Measurements from ENCODE around the gene TSHZ2.

The TSHZ2 gene

DNA sequence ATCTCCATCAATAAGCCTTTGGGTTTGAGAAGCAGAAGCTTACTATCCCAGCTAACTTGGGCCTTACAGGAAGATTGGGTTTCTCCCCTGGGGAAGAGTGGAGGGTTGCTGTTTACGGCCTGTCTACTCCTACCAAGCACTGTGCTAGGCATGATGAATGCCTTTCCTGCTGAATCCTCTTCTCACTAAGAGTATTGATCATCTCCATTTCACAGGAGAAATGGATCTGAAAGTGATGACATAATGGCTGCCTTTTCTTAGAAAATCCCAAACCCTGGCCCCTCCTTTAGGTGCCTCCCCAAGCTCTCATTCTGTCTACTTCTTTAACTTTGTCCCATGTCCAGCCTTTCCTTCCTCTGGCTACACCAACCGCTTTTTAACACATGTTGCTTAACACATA is 66.1 kb downstream of the TSHZ2 start:
- TF ChIP-seq, protein P1, sequence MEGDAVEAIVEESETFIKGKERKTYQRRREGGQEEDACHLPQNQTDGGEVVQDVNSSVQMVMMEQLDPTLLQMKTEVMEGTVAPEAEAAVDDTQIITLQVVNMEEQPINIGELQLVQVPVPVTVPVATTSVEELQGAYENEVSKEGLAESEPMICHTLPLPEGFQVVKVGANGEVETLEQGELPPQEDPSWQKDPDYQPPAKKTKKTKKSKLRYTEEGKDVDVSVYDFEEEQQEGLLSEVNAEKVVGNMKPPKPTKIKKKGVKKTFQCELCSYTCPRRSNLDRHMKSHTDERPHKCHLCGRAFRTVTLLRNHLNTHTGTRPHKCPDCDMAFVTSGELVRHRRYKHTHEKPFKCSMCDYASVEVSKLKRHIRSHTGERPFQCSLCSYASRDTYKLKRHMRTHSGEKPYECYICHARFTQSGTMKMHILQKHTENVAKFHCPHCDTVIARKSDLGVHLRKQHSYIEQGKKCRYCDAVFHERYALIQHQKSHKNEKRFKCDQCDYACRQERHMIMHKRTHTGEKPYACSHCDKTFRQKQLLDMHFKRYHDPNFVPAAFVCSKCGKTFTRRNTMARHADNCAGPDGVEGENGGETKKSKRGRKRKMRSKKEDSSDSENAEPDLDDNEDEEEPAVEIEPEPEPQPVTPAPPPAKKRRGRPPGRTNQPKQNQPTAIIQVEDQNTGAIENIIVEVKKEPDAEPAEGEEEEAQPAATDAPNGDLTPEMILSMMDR (conservative IDR thresholded peaks at IDR 0.05; ENCODE audit: low read depth, low read length) = no peak
- H3K4me1 ChIP-seq (ENCODE audit: low read depth, poor library complexity, severe bottlenecking) = no peaks in the 10 kb centered on the region
- no peaks in the 10 kb centered on the region for H4K20me1 ChIP-seq (ENCODE audit: insufficient read depth)
- H3K27me3 ChIP-seq (ENCODE audit: insufficient read depth, low read depth) = no peaks in the 10 kb centered on the region
- H3K4me3 ChIP-seq (IDR thresholded peaks at IDR 0.05; ENCODE audit: insufficient read depth, low read depth, low read length) = no peak overlapping the region
- H3K36me3 ChIP-seq (ENCODE audit: insufficient read depth) = no peaks in the 10 kb centered on the region
- no peak overlapping the region for H3K27ac ChIP-seq
- no peak overlapping the region for H2AFZ ChIP-seq (ENCODE audit: low read depth)
- no peaks in the 10 kb centered on the region for H3K79me2 ChIP-seq (ENCODE audit: insufficient read depth, low read depth)
- no peak overlapping the region for H3K4me2 ChIP-seq
- no peak overlapping the region for H3K9ac ChIP-seq

DNA sequence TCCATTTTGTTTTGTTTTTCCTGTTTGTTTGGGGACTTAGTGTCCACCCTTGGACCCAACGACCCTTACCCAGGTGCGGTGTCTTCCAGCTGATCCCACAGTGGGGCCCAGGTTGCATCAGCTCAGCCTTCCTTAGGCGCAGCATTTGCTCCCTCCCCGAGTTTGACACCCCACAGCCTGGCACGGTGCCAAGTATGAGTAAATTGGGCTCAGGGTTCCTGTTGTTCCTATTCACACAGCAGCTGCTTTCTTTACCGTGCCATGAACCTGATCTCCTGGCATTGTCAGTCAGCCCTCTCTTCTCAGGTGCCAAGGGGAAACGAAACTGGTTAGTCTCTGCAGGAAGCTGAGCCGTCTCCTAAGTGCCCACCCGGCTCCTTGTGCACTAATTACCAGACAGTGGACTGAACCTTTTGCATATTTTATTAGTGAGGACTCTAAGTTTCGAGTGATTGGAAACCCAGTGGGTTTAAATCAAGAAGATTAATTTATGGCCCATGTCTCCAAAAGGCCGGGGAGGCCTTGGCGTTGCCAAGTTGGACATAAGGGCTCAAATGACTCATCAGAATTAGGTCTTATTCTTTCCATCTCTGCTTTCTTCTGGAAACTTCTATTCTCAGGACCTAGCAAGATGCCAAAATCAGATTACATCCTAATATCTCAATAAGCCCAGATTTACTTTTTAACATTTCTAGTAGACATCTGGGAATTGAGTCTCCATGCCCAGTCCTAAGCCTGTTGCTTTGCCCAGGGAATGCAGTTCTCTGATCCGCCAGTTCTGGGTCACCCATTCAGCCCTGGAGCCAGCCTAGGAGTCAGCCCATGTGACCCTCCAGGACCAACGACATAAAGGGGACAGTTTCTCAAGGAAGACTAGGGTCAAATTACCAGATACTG is 68.8 kb downstream of the TSHZ2 start:
- no peaks in the 10 kb centered on the region for H3K27me3 ChIP-seq (ENCODE audit: insufficient read depth, low read depth)
- H3K4me2 ChIP-seq = no peak overlapping the region
- no peak overlapping the region for H2AFZ ChIP-seq (ENCODE audit: low read depth)

DNA sequence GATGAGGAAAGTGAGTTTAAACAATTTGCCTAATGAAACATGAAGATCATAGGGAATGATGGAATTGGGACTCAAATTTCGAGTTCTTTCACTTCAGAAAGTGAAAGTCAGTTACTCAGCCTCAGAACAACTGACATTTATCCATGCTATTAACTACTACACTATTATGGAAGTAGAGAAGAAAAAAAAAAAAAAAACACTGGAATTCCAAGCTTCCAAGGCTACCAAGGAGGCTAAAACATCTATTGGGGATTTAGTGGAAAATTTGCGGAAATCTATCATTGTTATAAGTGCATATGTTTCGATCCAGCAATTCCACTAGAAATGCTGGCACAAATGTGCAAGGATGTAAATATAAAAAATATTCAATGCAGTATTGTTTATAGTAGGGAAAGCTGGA is 70.4 kb downstream of the TSHZ2 start:
- no peaks in the 10 kb centered on the region for H3K79me2 ChIP-seq (ENCODE audit: insufficient read depth, low read depth)
- no peaks in the 10 kb centered on the region for H4K20me1 ChIP-seq (ENCODE audit: insufficient read depth)
- no peak overlapping the region for H3K4me3 ChIP-seq (IDR thresholded peaks at IDR 0.05; ENCODE audit: insufficient read depth, low read depth, low read length)
- H3K4me2 ChIP-seq = no peak overlapping the region
- H3K27me3 ChIP-seq (ENCODE audit: insufficient read depth, low read depth) = no peaks in the 10 kb centered on the region
- H3K4me1 ChIP-seq (ENCODE audit: low read depth, poor library complexity, severe bottlenecking) = no peaks in the 10 kb centered on the region
- TF ChIP-seq, protein P1 (conservative IDR thresholded peaks at IDR 0.05; ENCODE audit: low read depth, low read length) = no peak
- no peak overlapping the region for H3K27ac ChIP-seq
- no peak overlapping the region for H2AFZ ChIP-seq (ENCODE audit: low read depth)
- H3K36me3 ChIP-seq (ENCODE audit: insufficient read depth) = no peaks in the 10 kb centered on the region
- H3K9ac ChIP-seq = no peak overlapping the region

More for the DNA sequence above, 68.8 kb downstream of the TSHZ2 start:
- no peak overlapping the region for H3K4me3 ChIP-seq (IDR thresholded peaks at IDR 0.05; ENCODE audit: insufficient read depth, low read depth, low read length)
- no peaks in the 10 kb centered on the region for H3K4me1 ChIP-seq (ENCODE audit: low read depth, poor library complexity, severe bottlenecking)
- TF ChIP-seq, protein P1 (conservative IDR thresholded peaks at IDR 0.05; ENCODE audit: low read depth, low read length) = no peak
- H3K9ac ChIP-seq = no peak overlapping the region
- no peaks in the 10 kb centered on the region for H3K36me3 ChIP-seq (ENCODE audit: insufficient read depth)
- H3K27ac ChIP-seq = no peak overlapping the region
- H3K79me2 ChIP-seq (ENCODE audit: insufficient read depth, low read depth) = no peaks in the 10 kb centered on the region
- H4K20me1 ChIP-seq (ENCODE audit: insufficient read depth) = no peaks in the 10 kb centered on the region

DNA sequence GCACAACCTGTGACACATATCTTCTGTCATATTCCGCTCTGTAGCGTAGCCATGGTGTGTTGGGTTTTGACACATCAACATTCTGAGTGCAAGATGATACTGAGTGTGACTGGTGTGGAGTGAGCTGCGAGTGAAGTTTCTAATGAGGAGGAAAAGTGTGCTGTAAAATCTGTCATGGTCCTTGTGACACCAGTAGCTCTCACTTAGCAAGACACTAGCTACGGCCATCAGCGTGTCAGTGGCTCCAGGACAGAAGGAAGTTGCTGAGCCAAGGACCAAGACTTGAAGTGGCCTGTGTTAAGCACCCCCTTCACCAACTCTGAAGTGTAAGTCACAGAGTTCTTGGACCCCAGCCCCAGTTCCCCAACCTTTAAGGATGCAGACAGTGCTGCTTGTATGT is 72.1 kb downstream of the TSHZ2 start:
- no peaks in the 10 kb centered on the region for H4K20me1 ChIP-seq (ENCODE audit: insufficient read depth)
- H3K4me1 ChIP-seq (ENCODE audit: low read depth, poor library complexity, severe bottlenecking) = no peaks in the 10 kb centered on the region
- H3K4me3 ChIP-seq (IDR thresholded peaks at IDR 0.05; ENCODE audit: insufficient read depth, low read depth, low read length) = no peak overlapping the region
- no peak overlapping the region for H2AFZ ChIP-seq (ENCODE audit: low read depth)
- no peaks in the 10 kb centered on the region for H3K79me2 ChIP-seq (ENCODE audit: insufficient read depth, low read depth)
- TF ChIP-seq, protein P1 (conservative IDR thresholded peaks at IDR 0.05; ENCODE audit: low read depth, low read length) = no peak
- no peak overlapping the region for H3K9ac ChIP-seq
- no peak overlapping the region for H3K27ac ChIP-seq
- no peak overlapping the region for H3K4me2 ChIP-seq
- H3K27me3 ChIP-seq (ENCODE audit: insufficient read depth, low read depth) = no peaks in the 10 kb centered on the region
- no peaks in the 10 kb centered on the region for H3K36me3 ChIP-seq (ENCODE audit: insufficient read depth)
